Mesenchymal stem cell (in vitro differentiated cells and primary cell): ENCODE measurements around the gene FMN1.

ENCODE experiments used
- DNase-seq: peaks from one replicate; pipeline ENCODE4 v3.0.0-alpha.2; 2013
- H2AFZ ChIP-seq: one replicate; pipeline ENCODE4 v1.6.1; 2013; ENCODE audit warnings: low read depth, mild to moderate bottlenecking, control low read depth, inconsistent platforms, low read length, moderate library complexity
- H2AK5ac ChIP-seq: 2 replicates; pipeline ENCODE4 v1.6.1; 2013; ENCODE audit warnings: low read length, moderate library complexity, mild to moderate bottlenecking, inconsistent platforms; ENCODE audit not compliant: severe bottlenecking
- H2BK120ac ChIP-seq: one replicate; pipeline ENCODE4 v1.6.1; 2013; ENCODE audit warnings: low read depth, mild to moderate bottlenecking, inconsistent platforms, low read length, moderate library complexity
- H2BK12ac ChIP-seq, 2 experiments: one replicate each; pipeline ENCODE4 v1.6.1; 2013; ENCODE audit warnings: inconsistent platforms in 2 of 2, low read length in 2 of 2, mild to moderate bottlenecking in 2 of 2, moderate library complexity in 2 of 2, control low read depth in 1 of 2
- H2BK15ac ChIP-seq: one replicate; pipeline ENCODE4 v1.6.1; 2013; ENCODE audit warnings: mild to moderate bottlenecking, low read depth, inconsistent platforms; ENCODE audit not compliant: poor library complexity, severe bottlenecking
- H2BK5ac ChIP-seq: 2 replicates; pipeline ENCODE4 v1.6.1; 2013; ENCODE audit warnings: low read depth, mild to moderate bottlenecking, low read length, control low read depth, inconsistent platforms; ENCODE audit not compliant: poor library complexity, severe bottlenecking
- H3K14ac ChIP-seq, 2 experiments: one replicate each; pipeline ENCODE4 v1.6.1; 2013; ENCODE audit warnings: inconsistent platforms in 2 of 2, low read length in 2 of 2, control low read depth in 1 of 2, mild to moderate bottlenecking in 1 of 2, moderate library complexity in 1 of 2
- H3K18ac ChIP-seq, 2 experiments: one replicate each; pipeline ENCODE4 v1.6.1; 2013; ENCODE audit warnings: inconsistent platforms in 2 of 2, low read length in 2 of 2, control low read depth in 1 of 2, low read depth in 1 of 2, mild to moderate bottlenecking in 1 of 2
- H3K23ac ChIP-seq, 2 experiments: one replicate each; pipeline ENCODE4 v1.6.1; 2013; ENCODE audit warnings: inconsistent platforms in 2 of 2, low read length in 2 of 2, mild to moderate bottlenecking in 2 of 2, moderate library complexity in 2 of 2, control low read depth in 1 of 2
- H3K27ac ChIP-seq: 2 replicates; pipeline ENCODE4 v1.5.1; 2013; ENCODE audit warnings: mild to moderate bottlenecking, moderate library complexity, low read length, control low read depth, inconsistent platforms; ENCODE audit not compliant: poor library complexity, severe bottlenecking
- H3K27me3 ChIP-seq, 2 experiments: 2 replicates each; pipeline versions ENCODE4 v1.6.1 to v1.7.0; 2013; ENCODE audit warnings: low read length in 2 of 2, mild to moderate bottlenecking in 2 of 2, moderate library complexity in 2 of 2, control low read depth in 1 of 2, inconsistent platforms in 1 of 2; ENCODE audit not compliant: control insufficient read depth in 1 of 2, insufficient read depth in 1 of 2
- H3K36me3 ChIP-seq, 2 experiments: 2 replicates each; pipeline versions ENCODE4 v1.6.1 to v1.7.0; 2013; ENCODE audit warnings: low read length in 2 of 2, control low read depth in 1 of 2, inconsistent platforms in 1 of 2, low read depth in 1 of 2, mild to moderate bottlenecking in 1 of 2; ENCODE audit not compliant: insufficient read depth in 2 of 2, control insufficient read depth in 1 of 2
- H3K4ac ChIP-seq, 2 experiments: one replicate each; pipeline ENCODE4 v1.6.1; 2013; ENCODE audit warnings: inconsistent platforms in 2 of 2, low read length in 2 of 2, mild to moderate bottlenecking in 2 of 2, moderate library complexity in 2 of 2, control low read depth in 1 of 2, low read depth in 1 of 2
- H3K4me1 ChIP-seq: 2 replicates; pipeline ENCODE4 v1.6.1; 2013; ENCODE audit warnings: low read depth, low read length, control low read depth; ENCODE audit not compliant: control insufficient read depth, insufficient read depth
- H3K4me2 ChIP-seq: 2 replicates; pipeline ENCODE4 v1.6.1; 2013; ENCODE audit warnings: low read length, mild to moderate bottlenecking, inconsistent platforms; ENCODE audit not compliant: poor library complexity, severe bottlenecking
- H3K4me3 ChIP-seq, 2 experiments: 2 replicates each; pipeline versions ENCODE4 v1.5.1 to v1.7.0; 2013; ENCODE audit warnings: low read length in 2 of 2, mild to moderate bottlenecking in 2 of 2, control low read depth in 1 of 2, low read depth in 1 of 2; ENCODE audit not compliant: insufficient read depth in 1 of 2
- H3K79me1 ChIP-seq: replicated peaks from 2 replicates; pipeline ENCODE4 v1.6.1; 2013; ENCODE audit warnings: mild to moderate bottlenecking, control low read depth, low read length, inconsistent platforms; ENCODE audit not compliant: poor library complexity, severe bottlenecking
- H3K9ac ChIP-seq: 2 replicates; pipeline ENCODE4 v1.7.0; 2013; ENCODE audit warnings: mild to moderate bottlenecking, low read length, moderate library complexity
- H3K9me3 ChIP-seq: 2 replicates; pipeline ENCODE4 v1.7.0; 2013; ENCODE audit warnings: mild to moderate bottlenecking, low read length; ENCODE audit not compliant: control insufficient read depth
- H4K8ac ChIP-seq: one replicate; pipeline ENCODE4 v1.6.1; 2013; ENCODE audit warnings: inconsistent platforms, mild to moderate bottlenecking, low read length, moderate library complexity
- H4K91ac ChIP-seq: one replicate; pipeline ENCODE4 v1.6.1; 2013; ENCODE audit warnings: mild to moderate bottlenecking, low read length, inconsistent platforms
- WGBS: methylation state at CpG from one replicate; pipeline ENCODE4 v1.1.7; 2013; ENCODE audit warnings: mixed read lengths; 5-methylcytosine and 5-hydroxymethylcytosine counted together

FMN1 gene

GRCh38 chr15:32718821-32719716 is 475.4 kb downstream of the FMN1 start:
- Histone ChIP-seq H4K91ac (peak overlapping the region; percentile 59), H3K4me1 (peaks cover 21% of the 10 kb centered on the region), H3K27ac (peak overlapping the region; percentile 28), H4K8ac (peak overlapping the region; percentile 64), H3K4ac (peak overlapping the region in 1 of 2 experiments; percentile 76), H3K9ac (peak overlapping the region; percentile 83), H2BK15ac (peak overlapping the region; percentile 90), H2BK120ac (no peak overlapping the region), H3K27me3 (peaks cover 0 to 39% of the 10 kb centered on the region in 2 experiments), H2AFZ (peak overlapping the region; percentile 46), H3K14ac (peak overlapping the region in 1 of 2 experiments; percentile 73), H3K18ac (peak overlapping the region; percentile 77 to 89), H2AK5ac (no peak overlapping the region), H3K36me3 (no peaks in the 10 kb centered on the region), H3K4me3 (peak overlapping the region; percentile 84 to 85), H2BK12ac (peak overlapping the region in 1 of 2 experiments; percentile 39), H3K4me2 (peak overlapping the region; percentile 93), H3K79me1 (peaks cover 2% of the 10 kb centered on the region), H3K9me3 (no peaks in the 10 kb centered on the region), H3K23ac (peak overlapping the region in 1 of 2 experiments; percentile 70), H2BK5ac (no peak overlapping the region)
- 2% methylated on average over 70 of the region's 70 CpGs for WGBS
- DNase-seq, result peak; percentile 44

DNA sequence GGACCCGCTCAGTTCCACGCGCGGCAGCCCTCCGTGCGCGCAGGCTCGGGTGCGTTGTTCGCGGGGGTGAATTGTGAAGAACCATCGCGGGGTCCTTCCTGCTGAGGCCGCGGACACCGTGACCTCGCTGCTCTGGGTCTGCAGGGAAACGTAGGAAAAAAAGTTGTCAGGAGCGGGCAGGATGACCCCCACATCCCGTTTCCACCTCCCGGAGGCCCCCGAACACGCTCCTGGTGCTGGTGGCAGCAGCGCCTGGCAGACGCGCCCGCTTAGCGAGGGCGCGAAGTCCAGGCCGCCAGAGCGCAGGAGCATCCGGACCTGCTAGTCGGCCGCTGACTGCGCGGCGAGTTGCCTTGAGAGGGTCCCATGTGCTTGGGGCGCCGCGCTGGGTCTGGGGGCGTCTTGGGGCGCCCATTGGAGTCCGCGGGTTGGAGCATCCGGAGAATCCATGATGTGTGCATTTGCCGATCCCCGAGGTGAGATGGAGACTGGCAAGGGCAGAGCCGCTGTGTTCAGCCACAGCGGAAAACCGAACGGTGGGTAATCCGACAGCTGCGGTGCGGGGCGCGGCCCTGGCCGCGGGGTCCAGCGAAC is 476.2 kb downstream of the FMN1 start:
- WGBS, result 2% methylated on average over 60 of the region's 60 CpGs
- H3K14ac ChIP-seq, result peak overlapping the region in 1 of 2 experiments; percentile 80
- H2BK12ac ChIP-seq, result peak overlapping the region; percentile 21 to 90

DNA sequence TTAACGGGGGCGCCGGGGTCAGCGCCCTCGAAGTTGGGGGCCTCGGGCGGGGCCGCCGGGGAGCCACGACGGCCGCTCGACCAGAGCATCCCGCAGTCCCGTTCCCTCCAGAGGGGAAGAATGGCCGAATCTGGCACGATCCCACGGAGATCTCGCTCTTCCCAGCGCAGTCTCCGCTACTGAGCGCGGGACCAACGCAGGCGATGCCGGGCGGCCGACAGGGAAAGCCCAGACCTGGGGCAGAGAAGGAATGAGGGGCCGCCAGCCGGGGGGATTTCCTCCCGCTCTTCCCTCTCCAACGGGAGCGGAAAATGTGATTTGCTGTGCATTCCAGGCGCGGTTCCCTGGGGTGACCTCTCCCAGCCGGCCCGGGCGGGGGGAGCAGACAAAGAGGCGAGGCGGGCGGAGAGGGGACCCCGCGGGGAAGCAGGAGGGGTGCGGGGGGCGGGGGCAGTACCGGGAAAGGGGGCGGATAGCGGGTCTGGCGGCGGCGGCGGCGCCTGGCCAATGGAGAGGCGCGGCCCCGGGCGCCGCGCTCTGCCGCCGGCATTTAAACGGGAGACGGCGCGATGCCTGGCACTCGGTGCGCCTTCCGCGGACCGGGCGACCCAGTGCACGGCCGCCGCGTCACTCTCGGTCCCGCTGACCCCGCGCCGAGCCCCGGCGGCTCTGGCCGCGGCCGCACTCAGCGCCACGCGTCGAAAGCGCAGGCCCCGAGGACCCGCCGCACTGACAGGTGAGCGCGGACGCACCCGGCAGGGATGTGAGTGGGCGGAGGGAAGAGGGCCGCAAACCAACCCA is 476.9 kb downstream of the FMN1 start, which contains the start of gene GREM1:
Gene GREM1, plus strand, starts transcription at position 579 of the 801 bp plus-strand sequence. CDS start 12,687 bp downstream, outside the sequence.
- peak within 1 kb of the TSS; percentile 84 to 85 for H3K4me3 ChIP-seq
- H3K4me1 ChIP-seq, result peaks cover 21% of the 10 kb centered on the region
- peaks cover 2% of the 10 kb centered on the region for H3K79me1 ChIP-seq
- peak within 1 kb of the TSS; percentile 90 for H2BK15ac ChIP-seq
- H4K8ac ChIP-seq, result peak within 1 kb of the TSS; percentile 64
- peak within 1 kb of the TSS; percentile 59 for H4K91ac ChIP-seq
- no peaks in the 10 kb centered on the region for H3K9me3 ChIP-seq
- peaks cover 0 to 39% of the 10 kb centered on the region in 2 experiments for H3K27me3 ChIP-seq
- peak within 1 kb of the TSS; percentile 27 for H2BK120ac ChIP-seq
- H3K36me3 ChIP-seq, result no peaks in the 10 kb centered on the region
- peak within 1 kb of the TSS; percentile 21 to 90 for H2BK12ac ChIP-seq
- H2AK5ac ChIP-seq, result no peak within 1 kb of the TSS
- H3K18ac ChIP-seq, result peak within 1 kb of the TSS; percentile 87 to 89
- H3K27ac ChIP-seq, result peak within 1 kb of the TSS; percentile 56
- no peak within 1 kb of the TSS for H2BK5ac ChIP-seq
- DNase-seq, result peak; percentile 73
- peak within 1 kb of the TSS in 1 of 2 experiments; percentile 76 for H3K4ac ChIP-seq
- peak within 1 kb of the TSS; percentile 93 for H3K4me2 ChIP-seq
- WGBS, result 2% methylated on average over 56 of the region's 99 CpGs
- peak within 1 kb of the TSS; percentile 46 for H2AFZ ChIP-seq
- H3K9ac ChIP-seq, result peak within 1 kb of the TSS; percentile 83
- peak within 1 kb of the TSS in 1 of 2 experiments; percentile 80 for H3K14ac ChIP-seq
- peak within 1 kb of the TSS in 1 of 2 experiments; percentile 83 for H3K23ac ChIP-seq

More for the DNA sequence above, 476.2 kb downstream of the FMN1 start:
- Histone ChIP-seq H3K23ac (peak overlapping the region in 1 of 2 experiments; percentile 83), H3K36me3 (no peaks in the 10 kb centered on the region), H4K8ac (peak overlapping the region; percentile 64), H3K27me3 (peaks cover 0 to 39% of the 10 kb centered on the region in 2 experiments), H2BK120ac (no peak overlapping the region), H2AK5ac (no peak overlapping the region), H3K79me1 (peaks cover 2% of the 10 kb centered on the region), H3K4me1 (peaks cover 21% of the 10 kb centered on the region), H3K4me2 (peak overlapping the region; percentile 93), H3K4me3 (peak overlapping the region; percentile 84 to 85), H3K27ac (no peak overlapping the region), H2AFZ (peak overlapping the region; percentile 46), H3K9ac (peak overlapping the region; percentile 83), H2BK15ac (peak overlapping the region; percentile 90), H2BK5ac (no peak overlapping the region), H3K18ac (peak overlapping the region; percentile 87 to 89), H4K91ac (peak overlapping the region; percentile 59), H3K4ac (peak overlapping the region in 1 of 2 experiments; percentile 40), H3K9me3 (no peaks in the 10 kb centered on the region)
- peak; percentile 51 for DNase-seq
